Activated T-cell treated with anti-CD3 and anti-CD28 coated beads, Interleukin-2, amount 50 U/mL, for 48 hours (primary cell): Measurements from ENCODE around the gene SMC1B.
"Not testable (repeated sequence)": the region's sequence is repeated elsewhere in the genome, so short reads cannot be mapped to it uniquely, and the experiment has no call there.

ENCODE experiments used
- DNase-seq, 2 experiments: peaks; one replicate each; pipeline ENCODE4 v3.0.0-alpha.2; 2020

SMC1B gene, protein sequence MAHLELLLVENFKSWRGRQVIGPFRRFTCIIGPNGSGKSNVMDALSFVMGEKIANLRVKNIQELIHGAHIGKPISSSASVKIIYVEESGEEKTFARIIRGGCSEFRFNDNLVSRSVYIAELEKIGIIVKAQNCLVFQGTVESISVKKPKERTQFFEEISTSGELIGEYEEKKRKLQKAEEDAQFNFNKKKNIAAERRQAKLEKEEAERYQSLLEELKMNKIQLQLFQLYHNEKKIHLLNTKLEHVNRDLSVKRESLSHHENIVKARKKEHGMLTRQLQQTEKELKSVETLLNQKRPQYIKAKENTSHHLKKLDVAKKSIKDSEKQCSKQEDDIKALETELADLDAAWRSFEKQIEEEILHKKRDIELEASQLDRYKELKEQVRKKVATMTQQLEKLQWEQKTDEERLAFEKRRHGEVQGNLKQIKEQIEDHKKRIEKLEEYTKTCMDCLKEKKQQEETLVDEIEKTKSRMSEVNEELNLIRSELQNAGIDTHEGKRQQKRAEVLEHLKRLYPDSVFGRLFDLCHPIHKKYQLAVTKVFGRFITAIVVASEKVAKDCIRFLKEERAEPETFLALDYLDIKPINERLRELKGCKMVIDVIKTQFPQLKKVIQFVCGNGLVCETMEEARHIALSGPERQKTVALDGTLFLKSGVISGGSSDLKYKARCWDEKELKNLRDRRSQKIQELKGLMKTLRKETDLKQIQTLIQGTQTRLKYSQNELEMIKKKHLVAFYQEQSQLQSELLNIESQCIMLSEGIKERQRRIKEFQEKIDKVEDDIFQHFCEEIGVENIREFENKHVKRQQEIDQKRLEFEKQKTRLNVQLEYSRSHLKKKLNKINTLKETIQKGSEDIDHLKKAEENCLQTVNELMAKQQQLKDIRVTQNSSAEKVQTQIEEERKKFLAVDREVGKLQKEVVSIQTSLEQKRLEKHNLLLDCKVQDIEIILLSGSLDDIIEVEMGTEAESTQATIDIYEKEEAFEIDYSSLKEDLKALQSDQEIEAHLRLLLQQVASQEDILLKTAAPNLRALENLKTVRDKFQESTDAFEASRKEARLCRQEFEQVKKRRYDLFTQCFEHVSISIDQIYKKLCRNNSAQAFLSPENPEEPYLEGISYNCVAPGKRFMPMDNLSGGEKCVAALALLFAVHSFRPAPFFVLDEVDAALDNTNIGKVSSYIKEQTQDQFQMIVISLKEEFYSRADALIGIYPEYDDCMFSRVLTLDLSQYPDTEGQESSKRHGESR

DNA sequence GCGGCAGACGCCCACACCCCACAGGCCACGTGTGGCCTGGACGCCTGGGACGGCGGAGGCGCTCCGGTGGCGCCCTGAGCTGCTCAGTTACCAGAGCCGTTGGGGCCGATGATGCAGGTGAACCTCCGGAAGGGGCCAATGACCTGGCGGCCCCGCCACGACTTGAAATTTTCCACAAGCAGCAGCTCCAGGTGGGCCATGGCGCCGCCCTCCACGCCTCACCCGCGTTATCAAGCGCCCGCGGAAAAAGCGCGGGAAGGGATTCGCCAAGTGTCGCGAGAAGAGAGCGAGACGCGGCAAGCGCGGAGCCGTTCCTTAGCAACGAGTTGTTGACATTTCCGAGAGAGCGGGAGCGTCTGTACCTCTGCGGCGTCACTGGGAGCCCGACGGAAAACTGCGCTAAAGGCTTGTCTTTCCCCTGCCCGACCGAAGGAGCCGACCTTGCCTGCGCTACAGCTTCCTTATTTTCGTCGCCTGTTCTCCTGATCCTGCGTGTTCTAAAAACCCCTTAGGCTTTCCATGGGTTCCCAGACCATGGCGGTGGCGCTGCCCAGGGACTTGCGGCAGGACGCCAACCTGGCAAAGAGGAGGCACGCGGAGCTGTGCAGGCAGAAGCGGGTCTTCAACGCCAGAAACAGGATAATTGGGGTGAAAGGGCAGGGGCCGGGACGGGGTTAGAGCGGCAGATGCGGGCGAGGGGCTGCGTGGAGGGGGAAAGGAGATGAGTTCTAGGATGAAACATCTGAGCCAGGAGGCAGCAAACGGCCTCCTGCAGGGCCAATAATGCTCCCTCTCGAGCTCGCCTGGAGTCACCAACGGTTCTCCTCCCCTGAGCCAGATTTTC is at the start of gene SMC1B, which contains the start of gene RIBC2:
Gene SMC1B, minus strand, starts transcription at position 232 of the 844 bp plus-strand sequence. Its CDS starts 32 bp downstream, at position 200.
Gene RIBC2, plus strand, starts transcription at position 326 of the 844 bp plus-strand sequence. Its CDS starts 194 bp downstream, at position 520.
- peak; percentile 90 to 91 for DNase-seq

DNA sequence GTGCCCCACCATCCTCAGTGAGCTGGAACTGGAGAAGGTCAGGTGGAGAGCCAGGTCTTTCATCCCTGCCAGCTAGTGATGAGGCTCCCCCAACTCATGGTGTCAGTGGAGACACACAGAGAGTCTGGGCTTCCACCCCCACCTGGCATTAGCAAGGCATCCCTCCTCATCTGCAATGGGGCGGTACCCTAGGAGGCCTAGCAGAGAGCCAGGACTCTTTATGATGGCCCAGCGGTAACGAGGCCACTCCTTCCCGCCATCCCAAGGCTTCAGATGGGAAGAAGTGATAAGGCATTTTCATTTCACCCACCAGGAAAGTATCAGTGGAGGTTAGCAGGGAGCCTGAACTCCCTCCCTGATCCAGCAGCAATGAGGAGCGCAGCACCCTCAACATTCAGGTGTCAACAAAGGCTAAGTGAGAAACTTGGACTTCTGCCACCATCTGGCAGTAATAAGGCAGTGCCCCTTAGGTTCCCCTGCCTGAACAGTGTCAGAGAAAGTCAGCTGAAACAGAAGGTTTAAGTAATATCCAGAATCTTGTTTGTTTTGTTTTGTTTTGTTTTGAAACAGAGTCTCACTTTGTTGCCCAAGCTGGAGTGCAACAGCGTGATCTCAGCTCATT is 48.7 kb upstream of the SMC1B start:
- no peak for DNase-seq

GRCh38 chr22:45460288-45461109 is 47.1 kb upstream of the SMC1B start:
- DNase-seq, result no peak

- no peak for DNase-seq
These were observed 45.8 kb upstream of the SMC1B start for GRCh38 chr22:45459235-45459634.

GRCh38 chr22:45458532-45458931 is 45.1 kb upstream of the SMC1B start:
- DNase-seq, result no peak

DNA sequence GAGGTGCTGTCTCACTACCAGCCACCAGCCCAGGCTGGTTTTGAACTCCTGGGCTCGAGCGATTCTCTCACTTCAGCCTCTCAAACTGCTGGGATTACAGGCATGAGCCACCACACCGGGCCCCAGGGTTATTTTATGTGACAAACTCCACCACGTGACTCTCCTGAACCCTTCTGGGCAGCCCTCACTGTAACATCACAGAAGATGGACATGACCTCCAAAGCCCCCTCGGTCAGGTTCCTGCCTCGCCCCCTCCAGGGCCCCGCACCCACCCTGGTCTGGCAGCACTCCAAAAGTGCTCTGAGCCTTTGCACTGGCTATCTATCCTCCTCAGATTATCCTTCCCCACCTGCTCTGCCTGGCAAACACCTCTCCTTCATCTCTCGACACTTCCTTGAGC is 43.4 kb upstream of the SMC1B start:
- DNase-seq, result no peak

DNA sequence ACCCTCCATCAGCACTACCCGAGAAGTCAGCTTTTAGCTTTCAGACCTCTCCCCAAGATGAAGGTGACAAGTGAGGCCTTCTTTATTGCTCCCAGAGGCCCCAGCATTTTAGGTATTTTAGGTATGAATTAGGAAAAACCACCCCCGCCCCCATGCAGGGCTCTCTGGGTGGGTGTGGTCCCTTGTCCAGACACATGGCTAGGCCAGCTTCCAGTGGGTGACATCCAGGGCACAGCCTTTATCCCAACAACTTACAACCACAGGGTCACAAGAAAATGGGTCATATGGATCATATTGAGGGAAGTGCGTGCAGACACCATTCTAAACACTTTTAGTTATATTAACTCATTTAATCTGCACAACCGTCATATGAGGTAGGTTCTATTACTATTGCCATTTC is 42.2 kb upstream of the SMC1B start:
- DNase-seq, result no peak

- DNase-seq, result no peak
These were observed 41.8 kb upstream of the SMC1B start for GRCh38 chr22:45455212-45455611.

- no peak for DNase-seq
These were observed 40.9 kb upstream of the SMC1B start for GRCh38 chr22:45454275-45454674.

DNA sequence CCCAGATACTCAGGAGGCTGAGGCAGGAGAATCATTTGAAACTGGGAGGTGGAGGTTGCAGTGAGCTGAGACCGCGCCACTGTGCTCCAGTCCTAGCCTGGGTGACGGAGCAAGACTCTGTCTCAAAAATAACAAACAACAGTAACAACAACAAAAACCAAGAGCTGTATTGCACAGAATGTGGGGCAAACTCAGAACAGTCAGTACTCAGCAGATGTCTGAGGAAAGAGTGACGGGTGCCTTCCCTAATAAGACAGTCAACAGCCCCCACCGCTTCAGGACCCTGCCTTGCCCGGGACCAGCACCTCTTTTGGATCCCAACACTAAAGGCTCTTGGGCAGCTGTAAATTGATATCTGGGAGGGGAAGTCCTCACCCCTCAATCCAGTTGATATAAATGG is 40.4 kb upstream of the SMC1B start:
- no peak for DNase-seq

- DNase-seq, result no peak
These were observed 39.4 kb upstream of the SMC1B start for GRCh38 chr22:45452565-45453379.

DNA sequence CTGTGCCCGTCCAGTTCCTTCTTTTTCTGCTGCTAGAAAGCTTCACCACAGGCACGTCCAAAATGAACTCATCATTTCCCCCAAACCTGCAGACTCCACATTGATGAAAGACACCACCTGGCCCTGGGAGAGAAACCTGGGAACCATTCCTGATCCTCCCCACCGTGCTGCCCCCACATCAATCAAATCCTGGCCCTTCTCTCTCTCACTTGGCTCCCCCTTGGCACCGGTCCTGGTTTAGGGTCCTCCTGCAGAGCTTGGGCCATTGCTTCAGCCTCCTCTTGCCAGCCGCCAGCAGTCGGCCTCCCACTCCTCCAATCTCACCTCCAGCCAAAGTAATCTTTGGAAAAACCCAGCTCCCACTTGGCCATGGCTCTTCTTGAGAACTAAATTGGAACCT is 38.6 kb upstream of the SMC1B start:
- DNase-seq, result no peak

- no peak for DNase-seq
These were observed 37.7 kb upstream of the SMC1B start for GRCh38 chr22:45450921-45451651.

DNA sequence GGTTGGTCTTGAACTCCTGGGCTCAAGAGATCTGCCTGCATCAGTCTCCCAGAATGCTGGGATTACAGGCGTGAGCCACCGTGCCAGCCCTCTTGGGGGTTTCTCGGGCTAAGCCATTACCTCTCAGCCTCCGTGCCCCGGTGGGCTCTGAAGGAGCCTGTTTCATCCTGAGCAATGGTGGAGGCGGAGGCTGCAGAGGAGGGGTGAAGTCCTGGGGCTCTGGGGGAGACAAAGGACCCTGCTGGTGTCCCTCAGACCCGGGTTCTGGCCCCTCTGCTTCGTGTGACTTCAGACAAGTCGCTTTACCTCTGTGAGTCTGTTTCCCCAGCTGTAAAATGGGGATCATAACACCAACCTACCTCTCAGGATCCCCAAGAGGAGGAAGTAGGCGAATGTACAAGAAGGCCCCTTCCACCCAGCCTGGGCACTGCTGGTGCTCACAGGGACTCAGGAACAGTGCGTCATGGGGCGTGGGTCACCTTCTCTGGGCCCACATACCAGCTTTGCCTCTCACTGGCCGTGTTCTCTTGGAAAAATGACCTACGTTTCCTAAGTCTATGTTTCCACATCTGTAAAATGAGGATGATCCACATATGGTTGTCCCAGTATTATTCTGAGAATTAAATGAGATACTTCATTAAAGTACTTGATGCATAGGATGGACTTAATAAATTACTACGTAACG is 36.8 kb upstream of the SMC1B start:
- DNase-seq, result no peak

DNA sequence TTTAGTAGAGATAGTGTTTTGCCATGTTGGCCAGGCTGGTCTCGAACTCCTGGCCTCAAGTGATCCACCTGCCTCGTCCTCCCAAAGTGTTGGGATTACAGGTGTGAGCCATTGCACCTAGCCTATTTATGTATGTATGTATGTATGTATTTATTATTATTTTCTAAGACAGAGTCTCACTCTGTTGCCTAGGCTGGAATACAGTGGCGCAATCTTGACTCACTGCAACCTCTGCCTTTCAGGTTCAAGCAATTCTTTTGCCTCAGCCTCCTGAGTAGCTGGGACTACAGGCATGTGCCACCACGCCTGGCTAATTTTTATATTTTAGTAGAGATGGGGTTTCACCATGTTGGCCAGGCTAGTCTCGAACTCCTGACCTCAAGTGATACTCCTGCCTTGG is 36.0 kb upstream of the SMC1B start:
- not testable (repeated sequence) for DNase-seq

DNA sequence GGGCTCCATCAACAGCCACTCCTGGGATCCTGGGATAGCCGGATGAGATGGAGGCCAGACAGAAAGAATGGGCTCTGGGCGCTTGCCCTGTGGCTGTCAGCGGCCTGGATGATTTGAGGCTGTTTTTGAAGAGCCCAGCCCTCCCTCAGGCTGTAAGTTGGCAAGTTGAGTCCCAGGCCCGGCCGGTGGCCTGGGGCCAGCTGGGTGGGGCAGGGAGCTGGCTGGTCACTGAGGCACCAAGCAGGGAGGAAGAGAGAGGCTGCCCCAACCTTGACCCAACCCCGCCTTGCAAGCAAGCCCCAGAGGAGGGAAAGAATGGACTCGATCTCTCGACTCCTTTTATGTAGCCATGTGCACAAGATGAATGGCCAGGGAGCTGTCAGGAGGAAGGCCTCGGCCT is 35.0 kb upstream of the SMC1B start:
- DNase-seq, result no peak

DNA sequence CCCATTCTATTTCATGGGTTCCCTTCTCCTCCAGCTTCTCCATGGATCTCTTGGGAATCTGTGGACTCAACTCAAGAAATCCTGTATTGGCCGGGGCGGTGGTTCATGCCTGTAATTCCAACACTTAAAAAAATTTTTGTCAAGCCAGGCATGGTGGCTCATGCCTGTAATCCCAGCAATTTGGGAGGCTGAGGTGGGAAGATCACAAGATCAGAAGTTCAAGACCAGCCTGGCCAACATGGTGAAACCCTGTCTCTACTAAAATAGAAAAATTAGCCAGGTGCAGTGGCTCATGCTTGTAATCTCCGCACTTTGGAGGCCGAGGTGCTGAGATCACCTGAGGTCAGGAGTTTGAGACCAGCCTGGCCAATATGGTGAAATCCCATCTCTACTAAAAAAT is 34.2 kb upstream of the SMC1B start:
- DNase-seq, result not testable (repeated sequence)

DNA sequence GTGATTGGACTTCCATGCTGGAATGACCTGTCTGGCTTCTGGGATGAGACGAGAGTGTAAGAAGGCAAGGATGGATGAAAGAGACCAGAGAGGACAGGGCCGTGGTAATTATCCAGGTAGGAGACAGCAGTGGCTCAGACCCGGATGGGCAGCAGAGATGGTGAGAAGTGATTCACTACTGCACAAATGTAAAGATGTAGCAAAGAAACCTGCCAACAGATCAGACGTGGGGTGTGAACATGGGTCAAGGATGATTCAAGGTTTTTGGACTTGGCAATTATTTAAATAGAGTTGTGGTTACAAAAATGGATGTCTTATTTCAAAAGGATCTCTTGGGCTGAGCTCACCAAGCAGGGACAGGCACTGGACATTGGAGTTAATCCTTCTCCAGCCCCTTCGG is 32.8 kb upstream of the SMC1B start:
- no peak for DNase-seq
